SKM-1 treated with dmso at 0.1 percent for 144 hours (cell line): Measurements from ENCODE around the gene ZC3HAV1L.
A peak's percentile ranks its signal among the peaks of the same experiment; 100 is the strongest.
"Not testable (repeated sequence)": the region's sequence is repeated elsewhere in the genome, so short reads cannot be mapped to it uniquely, and the experiment has no call there.

Experiments
- DNase-seq: peaks from one replicate; lab custom pipeline; 2025; ENCODE audit not compliant: unreplicated experiment; lab: John Stamatoyannopoulos, UW

The ZC3HAV1L gene

GRCh38 chr7:139022286-139022685, 13.6 kb downstream of the ZC3HAV1L start:
- DNase-seq, result no peak

- DNase-seq, result no peak
Measured at GRCh38 chr7:139018910-139019309, 16.9 kb downstream of the ZC3HAV1L start.

GRCh38 chr7:139016931-139017511, 18.8 kb downstream of the ZC3HAV1L start:
- DNase-seq, result peak; percentile 67

GRCh38 chr7:139011373-139011772, 24.5 kb downstream of the ZC3HAV1L start:
- DNase-seq, result no peak

DNA sequence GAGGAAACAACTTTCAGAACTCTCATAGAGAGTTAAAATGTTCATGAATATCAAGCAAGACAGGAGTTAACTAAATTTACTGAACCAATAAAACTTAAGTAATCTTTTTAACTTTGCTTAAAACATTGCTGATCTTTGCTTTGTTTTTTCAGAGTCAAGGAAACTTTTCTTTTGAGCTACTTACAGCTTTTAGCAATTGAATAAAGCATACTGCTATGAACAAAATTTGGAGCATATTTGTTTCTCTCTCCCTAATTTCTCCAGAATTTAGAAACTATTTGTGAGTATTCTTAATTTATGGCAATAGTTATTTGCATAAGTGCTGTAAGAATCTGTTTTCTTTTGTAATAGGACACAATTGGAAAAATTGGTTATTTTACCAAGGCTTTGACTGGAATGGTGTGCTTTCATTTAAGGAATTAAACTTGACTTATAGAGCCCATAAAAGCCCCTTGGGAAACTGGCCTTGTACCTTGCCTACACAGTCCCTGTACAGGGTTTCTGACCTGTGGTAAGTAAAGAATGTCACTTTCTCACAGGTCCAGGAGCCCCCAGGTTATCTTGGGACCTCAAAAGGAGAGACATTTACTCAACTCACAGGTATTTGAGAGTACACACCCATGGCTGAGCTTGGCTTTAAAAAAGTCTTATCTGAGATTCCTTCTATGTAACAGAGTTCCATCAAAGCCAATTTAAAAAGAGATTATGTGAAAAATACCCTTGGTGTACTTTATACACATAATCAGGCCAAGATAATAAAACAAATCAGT, 31.3 kb downstream of the ZC3HAV1L start:
- DNase-seq, result no peak

- DNase-seq, result no peak
Measured at GRCh38 chr7:138999414-138999813, 36.4 kb downstream of the ZC3HAV1L start.

GRCh38 chr7:138992052-138992531, 43.8 kb downstream of the ZC3HAV1L start:
- no peak for DNase-seq

- DNase-seq, result no peak
Measured at GRCh38 chr7:138987686-138988085, 48.2 kb downstream of the ZC3HAV1L start.

- peak; percentile 18 for DNase-seq
Measured at GRCh38 chr7:138982204-138982623, 53.6 kb downstream of the ZC3HAV1L start.

GRCh38 chr7:138981332-138982203, 54.3 kb downstream of the ZC3HAV1L start, which contains the start of gene KIAA1549:
Gene KIAA1549, minus strand, starts transcription at chr7:138981389. Its CDS starts 120 bp downstream, at chr7:138981269.
- DNase-seq, result peak; percentile 66

DNA sequence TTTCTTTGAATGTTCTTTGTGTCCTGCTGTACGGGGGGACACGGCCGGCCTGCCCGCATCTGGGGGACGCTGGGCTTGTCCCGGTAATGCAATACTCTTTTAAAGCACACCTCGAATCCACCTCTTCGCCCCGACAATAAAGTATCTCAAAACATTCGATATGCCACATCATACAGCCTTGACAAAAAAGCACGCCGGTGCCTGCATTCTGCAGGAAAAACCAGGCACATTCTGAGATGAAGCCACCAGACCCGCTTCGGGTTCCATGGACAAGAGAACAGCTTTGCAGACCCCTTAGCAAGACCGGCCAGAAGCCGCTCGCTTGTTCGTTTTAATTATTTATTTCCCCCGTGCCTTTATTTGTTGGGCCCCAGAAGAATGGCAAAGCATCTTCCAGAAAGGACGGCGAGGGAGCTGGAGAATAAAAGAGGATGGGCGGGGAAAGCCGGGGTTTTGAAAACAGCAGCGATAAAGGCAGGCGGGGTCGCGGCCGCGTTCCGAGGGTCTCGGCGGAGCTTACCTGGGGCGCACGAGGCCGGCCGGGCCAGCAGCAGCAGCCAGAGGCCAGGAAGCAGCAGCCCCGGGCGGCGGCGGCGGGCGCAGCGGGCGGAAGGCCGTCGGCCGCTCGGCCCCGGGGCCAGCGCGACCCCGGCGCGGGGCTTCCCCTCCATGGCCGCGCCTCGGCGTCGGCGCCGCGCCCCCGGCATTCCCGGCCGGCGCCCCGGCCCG, 55.1 kb downstream of the ZC3HAV1L start:
- DNase-seq, result no peak

GRCh38 chr7:138979988-138980562, 55.8 kb downstream of the ZC3HAV1L start:
- DNase-seq, result no peak

DNA sequence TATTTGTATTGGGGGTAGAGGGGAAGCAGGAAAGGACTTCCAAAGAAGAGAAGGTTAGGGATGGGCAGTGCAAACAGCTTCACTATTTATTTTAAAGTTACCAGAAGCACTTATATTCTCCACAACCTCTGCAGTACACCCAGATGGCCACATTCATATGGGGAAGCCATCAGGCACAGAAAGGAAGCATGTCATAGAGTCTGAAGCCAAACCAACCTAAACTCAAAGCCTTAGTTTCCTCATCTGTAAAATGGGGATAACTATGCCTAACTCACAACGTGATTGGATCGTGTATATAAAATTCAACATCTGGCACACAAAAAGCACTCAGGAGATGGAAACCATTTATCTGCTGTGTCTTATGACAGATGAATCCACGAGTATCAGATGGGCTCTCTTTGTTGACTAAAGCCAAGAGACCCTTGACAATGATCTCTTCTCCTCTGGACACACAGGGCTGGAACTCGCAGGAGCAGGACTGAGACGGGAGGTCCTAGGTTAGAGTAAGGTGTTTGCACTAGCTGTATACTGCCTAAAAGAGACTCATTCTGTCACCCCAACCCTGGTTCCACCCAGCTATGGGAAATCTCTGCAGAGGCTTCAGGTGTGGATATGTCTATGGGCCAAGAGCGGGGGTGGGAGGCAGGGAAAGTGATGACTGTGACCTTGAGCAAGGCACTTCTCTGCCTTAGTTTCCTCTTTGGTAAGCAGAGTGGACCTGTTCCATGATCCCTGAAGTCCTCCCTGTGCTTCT, 56.4 kb downstream of the ZC3HAV1L start:
- no peak for DNase-seq

GRCh38 chr7:138978541-138979184, 57.2 kb downstream of the ZC3HAV1L start:
- DNase-seq, result no peak

DNA sequence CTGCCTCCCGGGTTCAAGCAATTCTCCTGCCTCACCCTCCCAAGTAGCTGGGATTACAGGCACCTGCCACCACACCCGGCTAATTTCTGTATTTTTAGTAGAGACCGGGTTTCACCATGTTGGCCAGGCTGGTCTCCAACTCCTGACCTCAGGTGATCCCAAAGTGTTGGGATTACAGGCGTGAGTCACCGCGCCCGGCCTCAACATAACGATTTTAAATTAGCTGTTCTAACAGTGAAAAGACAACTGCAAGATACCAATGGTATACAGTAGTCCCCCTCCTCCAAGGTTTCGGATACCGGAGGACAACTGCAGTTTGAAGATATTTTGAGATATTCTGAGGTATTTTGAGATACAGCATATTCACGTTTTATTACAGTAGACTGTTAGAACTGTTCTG, 59.7 kb downstream of the ZC3HAV1L start:
- DNase-seq, result not testable (repeated sequence)
